ENCODE measurements around the gene RNF150. TPM values are rescaled to one million over a fixed set of nuclear protein-coding genes. Genes with fewer than 3 reads are reported as not detected.

The RNF150 gene
- total and polyA plus RNA-seq, 2 of the 4 experiments (the other 2 are of a cell fraction): 6.2 to 18.1 TPM

DNA sequence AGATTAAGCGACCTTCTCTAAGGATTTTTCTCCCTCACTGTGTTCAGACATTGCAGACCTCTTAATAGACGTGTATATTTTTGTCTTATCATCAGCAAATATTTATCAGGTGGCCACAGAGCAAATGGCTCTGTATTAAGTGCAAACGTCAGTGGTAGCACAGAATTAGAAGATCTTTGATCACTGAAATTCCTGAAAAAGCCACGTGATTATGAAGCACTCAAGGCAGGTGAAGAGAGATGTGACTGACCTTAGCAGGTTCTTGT lies 271.2 kb downstream of the RNF150 start:
- H2AFZ ChIP-seq (replicated peaks; ENCODE audit: low read length, poor library complexity): no peak overlapping the region
- BruUV-seq (replicated peaks): no TSS peak
- no peaks in the 10 kb centered on the region for H3K27me3 ChIP-seq (ENCODE audit: control insufficient read depth, insufficient read depth, low read length)
- POLR2A ChIA-PET (ENCODE audit: unreplicated experiment): no interaction called here
- H3K9me3 ChIP-seq (ENCODE audit: control insufficient read depth, insufficient read depth, low read length): no peaks in the 10 kb centered on the region
- in situ Hi-C loops (cut with MboI; ENCODE audit: low sequenced_read_pairs) (loop anchor here (5.0 to 25.0 kb wide), 3 partner anchors 133 to 850 kb away; partner anchors contain the start of gene RNF150), dilution Hi-C loops (cut with HindIII; ENCODE audit: low sequenced_read_pairs, unreplicated experiment) (no loop called here), intact Hi-C loops (cut with micrococcal nuclease) (loop anchor here (5.0 kb wide), 1 partner anchor 100 kb away; no protein-coding TSS in a partner anchor)
- H2BK120ac ChIP-seq (ENCODE audit: low read depth, low read length): no peak overlapping the region
- H3K27ac ChIP-seq (ENCODE audit: insufficient read depth, low read length): no peak overlapping the region
- CTCF ChIA-PET: interaction anchor here (0.9 to 5.0 kb wide), 3 partner anchors 10 to 271 kb away, joined by 3 to 33 read pairs (median 3); partner anchors contain the start of gene RNF150
- H3K4ac ChIP-seq (ENCODE audit: low read depth, low read length): no peak overlapping the region
- no peak overlapping the region for H3K14ac ChIP-seq (replicated peaks; ENCODE audit: low read depth, low read length)
- H3K23ac ChIP-seq (ENCODE audit: low read depth, low read length): no peak overlapping the region
- no peaks in the 10 kb centered on the region for H4K20me1 ChIP-seq (ENCODE audit: insufficient read depth, low read length)
- no peak overlapping the region for H4K8ac ChIP-seq (ENCODE audit: low read depth in 2 of 2, low read length in 2 of 2)
- H2BK15ac ChIP-seq (ENCODE audit: low read depth, low read length): no peak overlapping the region
- no peak overlapping the region for H3K9ac ChIP-seq (ENCODE audit: low read depth, low read length)
- 62% methylated on average over 3 of the region's 4 CpGs; no CpG with 5 or more reads in 1 of the 2 experiments for WGBS, 2 experiments (ENCODE audit: extremely low coverage in 2 of 2, insufficient read length in 1 of 2)
- TF ChIP-seq BHLHE40 (IDR thresholded peaks at IDR 0.05; ENCODE audit: low read depth, low read length): no peak
- TF ChIP-seq FOS (IDR thresholded peaks at IDR 0.05; ENCODE audit: low read depth, low read length): no peak
- no peak for TF ChIP-seq RCOR1 (IDR thresholded peaks at IDR 0.05; ENCODE audit: insufficient replicate concordance, low read length)
- TF ChIP-seq, protein P1, sequence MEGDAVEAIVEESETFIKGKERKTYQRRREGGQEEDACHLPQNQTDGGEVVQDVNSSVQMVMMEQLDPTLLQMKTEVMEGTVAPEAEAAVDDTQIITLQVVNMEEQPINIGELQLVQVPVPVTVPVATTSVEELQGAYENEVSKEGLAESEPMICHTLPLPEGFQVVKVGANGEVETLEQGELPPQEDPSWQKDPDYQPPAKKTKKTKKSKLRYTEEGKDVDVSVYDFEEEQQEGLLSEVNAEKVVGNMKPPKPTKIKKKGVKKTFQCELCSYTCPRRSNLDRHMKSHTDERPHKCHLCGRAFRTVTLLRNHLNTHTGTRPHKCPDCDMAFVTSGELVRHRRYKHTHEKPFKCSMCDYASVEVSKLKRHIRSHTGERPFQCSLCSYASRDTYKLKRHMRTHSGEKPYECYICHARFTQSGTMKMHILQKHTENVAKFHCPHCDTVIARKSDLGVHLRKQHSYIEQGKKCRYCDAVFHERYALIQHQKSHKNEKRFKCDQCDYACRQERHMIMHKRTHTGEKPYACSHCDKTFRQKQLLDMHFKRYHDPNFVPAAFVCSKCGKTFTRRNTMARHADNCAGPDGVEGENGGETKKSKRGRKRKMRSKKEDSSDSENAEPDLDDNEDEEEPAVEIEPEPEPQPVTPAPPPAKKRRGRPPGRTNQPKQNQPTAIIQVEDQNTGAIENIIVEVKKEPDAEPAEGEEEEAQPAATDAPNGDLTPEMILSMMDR (conservative IDR thresholded peaks at IDR 0.05; ENCODE audit: low read depth, low read length): no peak
- TF ChIP-seq MXI1 (IDR thresholded peaks at IDR 0.05; ENCODE audit: borderline replicate concordance, low read depth, low read length): no peak
- no peak for TF ChIP-seq SMC3 (IDR thresholded peaks at IDR 0.05; ENCODE audit: low read depth, low read length)
- no peak for TF ChIP-seq POLR2A (IDR thresholded peaks at IDR 0.05; ENCODE audit: low read depth, low read length)
- no peak for TF ChIP-seq RAD21 (IDR thresholded peaks at IDR 0.05; ENCODE audit: low read length)
- no peak for TF ChIP-seq MAZ (IDR thresholded peaks at IDR 0.05; ENCODE audit: borderline replicate concordance, low read depth, low read length)
- no peak for TF ChIP-seq RFX5 (IDR thresholded peaks at IDR 0.05; ENCODE audit: low read depth, low read length)
- TF ChIP-seq NFE2L2 (IDR thresholded peaks at IDR 0.05; ENCODE audit: low read depth, low read length): no peak
- TF ChIP-seq CEBPB (IDR thresholded peaks at IDR 0.05; ENCODE audit: low read depth, low read length): no peak
- no peak for TF ChIP-seq ELK1 (IDR thresholded peaks at IDR 0.05; ENCODE audit: borderline replicate concordance, low read depth, low read length)
- TF ChIP-seq, protein P2, sequence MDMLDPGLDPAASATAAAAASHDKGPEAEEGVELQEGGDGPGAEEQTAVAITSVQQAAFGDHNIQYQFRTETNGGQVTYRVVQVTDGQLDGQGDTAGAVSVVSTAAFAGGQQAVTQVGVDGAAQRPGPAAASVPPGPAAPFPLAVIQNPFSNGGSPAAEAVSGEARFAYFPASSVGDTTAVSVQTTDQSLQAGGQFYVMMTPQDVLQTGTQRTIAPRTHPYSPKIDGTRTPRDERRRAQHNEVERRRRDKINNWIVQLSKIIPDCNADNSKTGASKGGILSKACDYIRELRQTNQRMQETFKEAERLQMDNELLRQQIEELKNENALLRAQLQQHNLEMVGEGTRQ (IDR thresholded peaks at IDR 0.05; ENCODE audit: low read depth, low read length): no peak
- TF ChIP-seq CHD1 (IDR thresholded peaks at IDR 0.05; ENCODE audit: low read depth, low read length): no peak
- TF ChIP-seq MAFK (IDR thresholded peaks at IDR 0.05; ENCODE audit: low read depth, low read length): no peak
- DNase-seq (no peak), ATAC-seq (ENCODE audit: low read depth) (no peak)
- no peak overlapping the region for H4K91ac ChIP-seq (ENCODE audit: insufficient read depth, low read depth, low read length)
- H3K79me1 ChIP-seq (ENCODE audit: low read depth in 1 of 2, low read length in 2 of 2): no peaks in the 10 kb centered on the region
- no peak overlapping the region for H3K56ac ChIP-seq (ENCODE audit: extremely low read depth, insufficient read depth, low read length)
- H2AK5ac ChIP-seq (ENCODE audit: low read depth, low read length): no peak overlapping the region
- H3K9me1 ChIP-seq (ENCODE audit: insufficient read depth, low read length): no peaks in the 10 kb centered on the region
- H3K4me2 ChIP-seq (ENCODE audit: low read depth, low read length): no peak overlapping the region
- no peak overlapping the region for H2BK5ac ChIP-seq (ENCODE audit: low read depth, low read length, poor library complexity, severe bottlenecking)
- no peak overlapping the region for H2BK20ac ChIP-seq (ENCODE audit: low read depth, low read length)
- peaks cover 2% of the 10 kb centered on the region; the same call in 1 of the 2 replicates for H3K4me1 ChIP-seq (ENCODE audit: control insufficient read depth, insufficient read depth, low read length)
- H3K4me3 ChIP-seq (ENCODE audit: insufficient read depth, low read depth, low read length): no peak overlapping the region
- no peaks in the 10 kb centered on the region for H3K36me3 ChIP-seq (ENCODE audit: control insufficient read depth, insufficient read depth, low read length)
- no peak overlapping the region for H4K5ac ChIP-seq (ENCODE audit: low read depth, low read length)
- H2AK9ac ChIP-seq (replicated peaks; ENCODE audit: low read depth, low read length, poor library complexity): no peak overlapping the region
- no peak overlapping the region for H3K18ac ChIP-seq (ENCODE audit: low read depth, low read length)
